ENCODE measurements around the gene CEMP1.

CEMP1 gene

GRCh38 chr16:2516391-2517240 lies 14.6 kb downstream of the CEMP1 start:
- in situ Hi-C loops (cut with MboI; ENCODE audit: low pct_unique_long_range_greater_than_20kb, low sequenced_read_pairs, unreplicated experiment), result no loop called here
- no peak for DNase-seq (ENCODE audit: low spot score)

GRCh38 chr16:2515180-2515851 lies 15.9 kb downstream of the CEMP1 start:
- TF ChIP-seq CTCF (IDR thresholded peaks at IDR 0.05; ENCODE audit: extremely low read depth, insufficient read depth, missing control alignments), result no peak
- DNase-seq (ENCODE audit: low spot score), result no peak
- in situ Hi-C loops (cut with MboI; ENCODE audit: low pct_unique_long_range_greater_than_20kb, low sequenced_read_pairs, unreplicated experiment), result no loop called here

More at GRCh38 chr16:2516391-2517240, 14.6 kb downstream of the CEMP1 start:
- TF ChIP-seq CTCF (IDR thresholded peaks at IDR 0.05; ENCODE audit: extremely low read depth, insufficient read depth, missing control alignments), result no peak

GRCh38 chr16:2514333-2515179 lies 16.7 kb downstream of the CEMP1 start:
- DNase-seq (ENCODE audit: low spot score), result peak; percentile 55
- in situ Hi-C loops (cut with MboI; ENCODE audit: low pct_unique_long_range_greater_than_20kb, low sequenced_read_pairs, unreplicated experiment), result no loop called here
- no peak for TF ChIP-seq CTCF (IDR thresholded peaks at IDR 0.05; ENCODE audit: extremely low read depth, insufficient read depth, missing control alignments)

GRCh38 chr16:2513405-2514332 lies 17.5 kb downstream of the CEMP1 start, which contains the start of gene ATP6V0C:
ATP6V0C (plus strand) TSS chr16:2513952; CDS start chr16:2514104, 152 bp downstream.
- DNase-seq (ENCODE audit: low spot score), result peak; percentile 99
- TF ChIP-seq CTCF (IDR thresholded peaks at IDR 0.05; ENCODE audit: extremely low read depth, insufficient read depth, missing control alignments), result no peak
- in situ Hi-C loops (cut with MboI; ENCODE audit: low pct_unique_long_range_greater_than_20kb, low sequenced_read_pairs, unreplicated experiment), result no loop called here

GRCh38 chr16:2512735-2513404 lies 18.3 kb downstream of the CEMP1 start:
- in situ Hi-C loops (cut with MboI; ENCODE audit: low pct_unique_long_range_greater_than_20kb, low sequenced_read_pairs, unreplicated experiment), result no loop called here
- peak; percentile 70 for DNase-seq (ENCODE audit: low spot score)
- peak; percentile 30 for TF ChIP-seq CTCF (IDR thresholded peaks at IDR 0.05; ENCODE audit: extremely low read depth, insufficient read depth, missing control alignments)

All from GM13977 (cell line).